Activated gamma-delta T cell (primary cell): Measurements from ENCODE around the gene ASPSCR1.

ENCODE experiments used
- DNase-seq: peaks from one replicate; lab custom pipeline; 2025; lab: John Stamatoyannopoulos, UW
- total RNA-seq, 2 donors: gene quantifications; one replicate each; lab custom pipeline; 2026; lab: John Stamatoyannopoulos, UW

ASPSCR1 gene, protein sequence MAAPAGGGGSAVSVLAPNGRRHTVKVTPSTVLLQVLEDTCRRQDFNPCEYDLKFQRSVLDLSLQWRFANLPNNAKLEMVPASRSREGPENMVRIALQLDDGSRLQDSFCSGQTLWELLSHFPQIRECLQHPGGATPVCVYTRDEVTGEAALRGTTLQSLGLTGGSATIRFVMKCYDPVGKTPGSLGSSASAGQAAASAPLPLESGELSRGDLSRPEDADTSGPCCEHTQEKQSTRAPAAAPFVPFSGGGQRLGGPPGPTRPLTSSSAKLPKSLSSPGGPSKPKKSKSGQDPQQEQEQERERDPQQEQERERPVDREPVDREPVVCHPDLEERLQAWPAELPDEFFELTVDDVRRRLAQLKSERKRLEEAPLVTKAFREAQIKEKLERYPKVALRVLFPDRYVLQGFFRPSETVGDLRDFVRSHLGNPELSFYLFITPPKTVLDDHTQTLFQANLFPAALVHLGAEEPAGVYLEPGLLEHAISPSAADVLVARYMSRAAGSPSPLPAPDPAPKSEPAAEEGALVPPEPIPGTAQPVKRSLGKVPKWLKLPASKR
- 39.7 to 46.8 reads per million in 2 donors for total RNA-seq

DNA sequence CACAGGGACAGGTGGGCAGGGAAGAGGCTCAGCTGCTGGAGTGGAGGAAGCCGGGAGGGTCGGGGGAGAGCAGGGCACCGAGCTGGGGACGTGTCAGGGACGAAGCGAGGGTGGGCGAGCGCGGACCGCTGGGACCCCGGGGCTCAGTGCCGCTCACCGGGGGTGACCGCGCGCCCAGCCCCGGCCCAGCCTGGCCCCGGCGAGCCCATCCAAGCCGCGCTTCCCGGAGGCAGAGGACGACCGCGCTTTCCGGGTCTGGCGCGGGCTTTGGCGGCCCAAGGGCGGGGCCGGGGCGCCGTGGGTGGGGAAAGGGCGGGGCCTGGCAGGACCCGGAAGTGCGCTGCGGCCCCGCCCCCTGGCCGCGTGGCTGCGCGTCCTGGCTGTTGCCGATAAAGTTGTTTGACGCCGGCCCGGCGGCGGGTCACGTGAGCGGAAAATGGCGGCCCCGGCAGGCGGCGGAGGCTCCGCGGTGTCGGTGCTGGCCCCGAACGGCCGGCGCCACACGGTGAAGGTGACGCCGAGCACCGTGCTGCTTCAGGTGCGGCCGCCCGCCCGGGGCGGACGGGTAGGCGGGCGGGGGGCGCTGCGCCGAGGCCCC, at the start of gene ASPSCR1:
ASPSCR1 (plus strand) TSS at position 419 of the 598 bp plus-strand sequence; CDS start at position 437, 18 bp downstream.
- peak; percentile 90 for DNase-seq

DNA sequence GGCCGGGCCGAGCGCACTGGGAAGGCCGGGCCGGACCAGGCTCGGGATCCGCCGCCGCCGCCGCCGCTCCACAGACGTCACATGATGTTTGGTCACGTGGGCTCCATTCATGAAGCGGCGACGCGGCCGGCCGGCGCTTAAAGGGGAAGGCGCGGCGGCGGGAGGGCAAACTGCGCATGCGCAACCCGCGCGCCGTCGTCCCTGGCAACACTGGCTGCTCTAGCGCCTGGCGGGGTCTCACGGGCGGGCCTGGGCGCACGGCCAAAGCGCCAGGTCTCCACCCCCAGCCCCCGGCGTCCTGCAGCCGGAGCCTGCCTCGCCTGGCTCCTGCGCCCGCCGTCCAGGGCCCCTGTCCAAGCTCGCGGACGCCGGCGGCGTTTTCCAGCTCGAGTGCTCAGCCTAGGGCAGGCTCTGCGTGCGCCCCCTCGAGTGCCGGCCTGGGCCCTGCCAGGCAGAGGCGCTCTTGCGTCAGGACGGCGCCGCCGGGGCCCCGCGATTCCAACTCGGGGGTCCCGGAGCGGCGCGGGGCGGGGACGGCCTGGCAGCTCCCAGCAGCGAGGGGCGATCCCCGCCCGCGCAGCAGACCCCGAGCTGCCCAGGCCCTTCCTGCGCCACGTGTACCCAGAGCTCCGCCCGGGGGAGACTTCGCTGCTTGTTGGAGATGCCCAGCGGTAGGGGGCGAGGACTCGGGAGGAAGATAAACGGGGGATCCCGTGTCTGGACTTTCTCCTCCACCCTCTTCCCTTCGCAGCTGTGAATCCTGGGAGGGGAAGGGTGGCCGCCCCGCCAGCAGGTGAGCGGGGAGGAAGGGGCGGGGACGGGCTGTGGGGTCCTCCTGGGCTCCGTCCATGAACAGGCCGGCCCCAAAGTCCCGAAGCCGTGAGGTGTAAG, 49.5 kb upstream of the ASPSCR1 start, which contains the start of gene MAFG:
MAFG (minus strand) TSS at position 83 of the 891 bp plus-strand sequence. CDS start 4,550 bp downstream, outside the sequence.
- peak; percentile 88 for DNase-seq

GRCh38 chr17:81928544-81929252, 48.7 kb upstream of the ASPSCR1 start:
- no peak for DNase-seq

DNA sequence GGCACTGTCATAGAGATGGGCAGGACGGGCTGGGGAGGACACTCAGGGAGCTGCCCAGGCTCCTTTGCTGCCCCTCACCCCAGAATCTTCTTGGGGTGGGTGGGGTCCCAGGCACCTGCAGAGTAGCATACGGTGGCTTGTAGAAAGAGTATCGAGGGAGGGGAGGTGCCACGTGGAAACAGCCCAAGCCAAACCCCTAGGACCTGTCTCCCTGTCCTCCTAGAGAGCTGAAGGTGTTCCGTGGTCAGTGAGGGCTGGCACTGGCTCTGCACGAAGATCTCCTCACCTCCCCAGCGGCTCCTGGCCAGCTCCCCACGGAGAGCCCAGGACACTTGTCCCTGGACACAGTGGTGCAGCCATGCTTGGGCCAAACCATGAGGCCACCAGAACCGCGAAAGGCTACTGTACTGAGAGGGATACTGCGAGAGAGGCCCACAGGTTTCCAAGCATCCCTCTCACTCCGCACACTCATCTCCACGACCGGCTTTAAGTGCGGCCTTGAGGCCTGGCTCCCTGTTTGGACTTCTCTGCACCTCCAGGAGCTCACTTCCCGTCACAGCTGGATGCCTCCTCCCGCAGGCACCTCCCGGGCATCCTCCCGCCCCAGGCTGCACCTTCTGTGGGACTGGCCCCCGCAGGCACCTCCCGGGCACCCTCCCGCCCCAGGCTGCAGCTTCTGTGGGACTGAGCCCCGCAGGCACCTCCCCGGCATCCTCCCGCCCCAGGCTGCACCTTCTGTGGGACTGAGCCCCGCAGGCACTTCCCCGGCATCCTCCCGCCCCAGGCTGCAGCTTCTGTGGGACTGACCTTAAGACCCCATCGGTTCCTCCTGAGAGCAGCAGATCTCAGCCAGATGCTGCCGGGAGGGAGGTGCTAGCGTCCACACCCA, 47.9 kb upstream of the ASPSCR1 start:
- no peak for DNase-seq

- no peak for DNase-seq
Measured at GRCh38 chr17:81930142-81931125, 47.0 kb upstream of the ASPSCR1 start.

GRCh38 chr17:81931189-81931556, 46.3 kb upstream of the ASPSCR1 start:
- DNase-seq: no peak

- no peak for DNase-seq
Measured at GRCh38 chr17:81931557-81932332, 45.7 kb upstream of the ASPSCR1 start.

- DNase-seq: no peak
Measured at GRCh38 chr17:81932333-81932983, 45.0 kb upstream of the ASPSCR1 start.

DNA sequence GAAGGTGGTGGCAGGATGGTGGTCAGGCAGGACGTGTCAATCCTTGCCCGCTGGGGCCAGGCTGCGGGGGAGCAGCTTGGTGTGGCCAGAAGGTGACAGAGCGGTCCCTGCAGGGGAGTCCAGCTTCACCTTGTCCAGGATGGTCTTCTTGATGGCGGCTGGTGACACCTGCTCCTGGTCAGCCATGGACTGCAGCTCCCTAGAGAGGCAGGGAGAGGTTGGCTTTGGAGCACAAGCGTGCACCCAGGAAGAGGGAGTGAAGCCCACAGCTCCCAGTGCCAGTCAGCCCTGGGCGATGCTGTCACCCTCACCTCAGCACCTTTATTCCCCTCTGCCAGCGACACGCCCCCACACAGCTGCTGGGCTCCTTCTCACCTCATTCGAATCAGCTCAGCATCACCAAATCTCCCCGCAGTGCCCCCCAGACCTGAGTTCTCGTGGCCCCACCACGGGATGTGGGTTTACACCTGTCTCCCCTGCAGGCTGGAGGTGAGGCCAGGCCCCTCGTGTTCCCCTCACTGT, 44.2 kb upstream of the ASPSCR1 start:
- no peak for DNase-seq

- no peak for DNase-seq
Measured at GRCh38 chr17:81934098-81934757, 43.2 kb upstream of the ASPSCR1 start.

DNA sequence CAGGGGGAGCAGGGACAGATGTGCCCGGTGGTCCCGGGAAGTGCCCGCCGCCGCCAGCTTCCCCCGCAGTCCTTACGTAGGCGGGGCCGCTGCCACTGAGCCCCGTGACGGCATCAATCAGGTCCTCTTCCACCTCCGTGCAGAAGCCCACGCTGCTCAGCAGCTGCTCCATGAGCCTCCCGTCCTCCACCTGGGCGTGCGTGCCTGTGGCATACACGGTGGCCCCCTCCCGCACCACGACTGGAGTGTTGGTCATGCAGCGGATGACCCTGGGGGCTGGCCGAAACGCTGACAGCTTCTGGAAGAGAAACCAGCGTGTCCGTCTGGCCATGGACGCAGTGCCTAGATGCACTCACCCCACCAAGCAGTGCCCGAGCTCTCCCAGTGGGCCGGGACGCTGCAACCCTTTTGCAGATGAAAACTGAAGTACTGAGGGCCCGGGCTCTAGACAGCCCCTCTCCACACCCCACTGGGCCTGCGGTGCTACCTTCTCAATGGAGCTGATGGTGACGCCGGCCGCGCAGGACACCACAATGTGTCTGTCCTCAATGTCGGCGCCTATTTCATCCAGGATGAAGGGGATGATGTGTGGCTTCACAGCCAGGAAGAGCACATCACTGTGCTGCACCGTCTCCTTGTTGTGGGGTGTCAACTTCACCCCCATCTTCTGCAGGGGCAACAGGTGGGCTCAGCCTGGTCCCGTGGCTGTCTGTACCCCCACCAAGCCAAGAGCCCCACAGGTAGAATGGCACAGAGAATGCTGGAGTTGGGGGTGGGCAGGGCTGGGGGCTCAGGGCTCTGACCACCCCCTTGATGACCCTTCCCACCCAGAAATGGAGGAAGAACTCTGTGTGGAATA, 42.4 kb upstream of the ASPSCR1 start:
- no peak for DNase-seq

DNA sequence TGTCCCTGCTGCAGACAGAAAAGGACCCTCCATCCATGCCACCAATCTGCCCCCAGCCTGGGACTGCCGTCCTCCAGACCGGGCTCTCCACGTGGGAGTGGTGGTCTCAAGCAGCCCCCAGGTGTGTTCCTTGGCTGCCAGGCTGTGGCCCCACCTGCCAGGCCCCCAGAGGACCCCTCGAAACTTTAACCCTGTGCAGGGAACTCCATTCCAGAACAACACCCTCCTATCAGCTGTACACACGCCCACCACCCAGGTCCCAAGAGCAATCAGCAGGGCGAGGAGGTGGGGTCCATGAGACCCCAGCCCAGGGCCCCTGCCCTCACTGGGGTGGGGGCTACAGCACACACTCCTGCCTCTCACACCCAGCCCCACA, 41.7 kb upstream of the ASPSCR1 start:
- DNase-seq: no peak

GRCh38 chr17:81939218-81939617, 38.2 kb upstream of the ASPSCR1 start:
- DNase-seq: no peak

DNA sequence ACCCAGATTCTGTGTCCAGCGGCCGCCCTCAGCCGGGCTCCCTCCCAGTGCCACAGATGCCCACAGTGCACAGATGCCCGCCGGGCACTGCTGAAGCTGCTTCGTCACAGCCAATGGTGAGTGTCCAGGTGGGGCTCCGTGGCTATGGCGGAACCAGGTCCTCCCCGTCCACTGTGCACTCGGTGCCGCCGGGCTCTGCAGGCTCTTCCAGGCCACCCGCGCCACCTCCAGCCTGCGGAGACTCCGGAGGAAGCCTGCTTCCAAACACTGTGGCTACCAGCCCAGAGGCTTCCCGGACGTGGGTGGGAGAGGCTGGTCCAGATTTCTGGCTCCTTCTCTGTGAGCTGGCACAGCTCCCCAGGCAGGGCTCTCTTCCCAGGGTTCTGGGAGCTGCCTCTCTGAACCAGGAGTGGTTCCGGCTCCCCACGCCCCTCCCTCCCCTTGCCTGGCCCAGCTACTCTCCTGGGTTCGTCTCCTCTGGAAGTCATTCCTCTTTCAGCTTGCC, 37.5 kb upstream of the ASPSCR1 start:
- DNase-seq: no peak

DNA sequence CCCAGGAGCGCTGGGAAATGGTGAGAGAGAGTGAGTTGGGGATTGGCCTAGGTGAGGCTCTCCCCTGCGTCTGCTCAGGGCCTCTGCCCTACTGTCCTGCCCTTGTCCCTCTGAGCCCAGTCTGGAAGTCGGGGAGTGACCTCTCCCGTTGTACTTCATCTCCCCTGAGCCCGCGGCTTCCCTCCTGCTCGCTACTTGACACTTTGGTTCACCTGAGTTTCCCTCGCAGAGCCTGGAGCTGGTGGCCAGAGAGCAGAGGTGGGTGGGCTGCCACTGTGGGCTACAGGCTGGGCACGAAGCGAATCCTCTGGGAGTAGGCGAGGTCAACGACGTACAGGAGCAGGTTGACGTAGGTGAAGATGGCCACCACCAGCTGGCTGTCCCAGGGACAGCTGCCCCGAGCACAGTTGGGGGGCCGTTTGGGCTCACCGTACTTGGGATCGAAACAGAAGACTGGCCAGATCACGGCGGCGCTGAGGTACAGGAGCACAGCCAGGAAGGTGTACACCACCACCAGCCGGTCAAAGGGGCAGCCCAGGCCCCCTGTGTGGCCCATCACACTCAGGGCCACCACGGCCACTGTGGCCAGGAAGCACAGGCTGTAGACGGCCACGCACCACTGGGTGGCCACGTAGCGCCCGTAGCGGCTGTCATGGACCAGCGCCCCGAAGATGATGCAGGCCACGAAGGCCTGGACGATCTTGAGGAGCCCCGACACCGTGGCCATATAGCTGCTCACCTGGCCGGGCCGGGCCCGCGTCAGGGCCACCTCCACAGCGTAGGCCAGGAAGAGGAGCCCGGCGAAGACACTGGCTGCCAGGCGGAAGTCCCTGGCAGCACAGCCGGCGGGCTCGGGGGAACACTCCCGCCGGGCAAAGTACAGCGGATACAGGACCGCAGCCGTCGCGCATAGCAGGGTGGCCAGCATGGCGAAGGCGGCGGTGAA, 36.6 kb upstream of the ASPSCR1 start:
- no peak for DNase-seq
